SK-N-SH treated with all-trans-retinoic acid at 6 μM for 48 hours (cell line): ENCODE data around the gene FUNDC1.

Source experiments
- CSDC2 ChIP-seq: fragments of 250-450 bp; sonication (Bioruptor Pico); IDR thresholded peaks from 2 replicates; pipeline ENCODE4 v1.5.0; 2020; ENCODE audit warnings: mild to moderate bottlenecking, moderate library complexity
- RARB ChIP-seq: fragments of 250-450 bp; sonication (Bioruptor Pico); IDR thresholded peaks from 2 replicates; pipeline ENCODE4 v1.8.0; 2021; ENCODE audit warnings: mild to moderate bottlenecking, moderate library complexity
- ZFP3 ChIP-seq: fragments of 250-450 bp; sonication (Bioruptor Pico); IDR thresholded peaks from 2 replicates; pipeline ENCODE4 v1.5.0; 2020; ENCODE audit warnings: mild to moderate bottlenecking, moderate library complexity
- TF ChIP-seq, protein P1 (sequence below): fragments of 250-450 bp; sonication (Bioruptor Pico); IDR thresholded peaks from 2 replicates; pipeline ENCODE4 v1.5.0; 2020; ENCODE audit warnings: mild to moderate bottlenecking, moderate library complexity

FUNDC1 gene

GRCh38 chrX:44474410-44474809 lies 68.2 kb downstream of the FUNDC1 start (continued):
- TF ChIP-seq RARB (CRISPR knock-in tag) (no peak), CSDC2 (CRISPR knock-in tag) (no peak), ZFP3 (no peak)
- TF ChIP-seq, protein P1, sequence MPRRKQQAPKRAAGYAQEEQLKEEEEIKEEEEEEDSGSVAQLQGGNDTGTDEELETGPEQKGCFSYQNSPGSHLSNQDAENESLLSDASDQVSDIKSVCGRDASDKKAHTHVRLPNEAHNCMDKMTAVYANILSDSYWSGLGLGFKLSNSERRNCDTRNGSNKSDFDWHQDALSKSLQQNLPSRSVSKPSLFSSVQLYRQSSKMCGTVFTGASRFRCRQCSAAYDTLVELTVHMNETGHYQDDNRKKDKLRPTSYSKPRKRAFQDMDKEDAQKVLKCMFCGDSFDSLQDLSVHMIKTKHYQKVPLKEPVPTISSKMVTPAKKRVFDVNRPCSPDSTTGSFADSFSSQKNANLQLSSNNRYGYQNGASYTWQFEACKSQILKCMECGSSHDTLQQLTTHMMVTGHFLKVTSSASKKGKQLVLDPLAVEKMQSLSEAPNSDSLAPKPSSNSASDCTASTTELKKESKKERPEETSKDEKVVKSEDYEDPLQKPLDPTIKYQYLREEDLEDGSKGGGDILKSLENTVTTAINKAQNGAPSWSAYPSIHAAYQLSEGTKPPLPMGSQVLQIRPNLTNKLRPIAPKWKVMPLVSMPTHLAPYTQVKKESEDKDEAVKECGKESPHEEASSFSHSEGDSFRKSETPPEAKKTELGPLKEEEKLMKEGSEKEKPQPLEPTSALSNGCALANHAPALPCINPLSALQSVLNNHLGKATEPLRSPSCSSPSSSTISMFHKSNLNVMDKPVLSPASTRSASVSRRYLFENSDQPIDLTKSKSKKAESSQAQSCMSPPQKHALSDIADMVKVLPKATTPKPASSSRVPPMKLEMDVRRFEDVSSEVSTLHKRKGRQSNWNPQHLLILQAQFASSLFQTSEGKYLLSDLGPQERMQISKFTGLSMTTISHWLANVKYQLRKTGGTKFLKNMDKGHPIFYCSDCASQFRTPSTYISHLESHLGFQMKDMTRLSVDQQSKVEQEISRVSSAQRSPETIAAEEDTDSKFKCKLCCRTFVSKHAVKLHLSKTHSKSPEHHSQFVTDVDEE (CRISPR knock-in tag): no peak
